Endothelial cell (in vitro differentiated cells): Measurements from ENCODE around the gene PIGU. TPM values are rescaled to one million over a fixed set of nuclear protein-coding genes. Genes with fewer than 3 reads are reported as not detected.
A peak's percentile ranks its signal among the peaks of the same experiment; 100 is the strongest.

ENCODE experiments used
- DNase-seq: peaks from one replicate; pipeline ENCODE4 v3.0.0; 2021; ENCODE audit warnings: low spot score
- H3K27ac Mint-ChIP-seq: one replicate; pipeline ENCODE4 v1.8.0; 2021; ENCODE audit warnings: mixed read lengths, inconsistent platforms; ENCODE audit not compliant: unreplicated experiment
- H3K27me3 Mint-ChIP-seq: one replicate; pipeline ENCODE4 v1.8.0; 2021; ENCODE audit warnings: mild to moderate bottlenecking, moderate library complexity, mixed read lengths, inconsistent platforms; ENCODE audit not compliant: unreplicated experiment
- H3K36me3 Mint-ChIP-seq: one replicate; pipeline ENCODE4 v1.8.0; 2021; ENCODE audit warnings: mild to moderate bottlenecking, low read depth, mixed read lengths, inconsistent platforms; ENCODE audit not compliant: unreplicated experiment
- H3K4me1 Mint-ChIP-seq: one replicate; pipeline ENCODE4 v1.8.0; 2021; ENCODE audit warnings: mild to moderate bottlenecking, mixed read lengths, inconsistent platforms; ENCODE audit not compliant: unreplicated experiment
- H3K4me3 Mint-ChIP-seq: one replicate; pipeline ENCODE4 v1.8.0; 2021; ENCODE audit warnings: mild to moderate bottlenecking, mixed read lengths, inconsistent platforms; ENCODE audit not compliant: unreplicated experiment
- H3K9me3 Mint-ChIP-seq: one replicate; pipeline ENCODE4 v1.8.0; 2021; ENCODE audit warnings: mixed read lengths, inconsistent platforms; ENCODE audit not compliant: unreplicated experiment
- total RNA-seq: library from RNA; stranded (reverse); fragmentation: NEBNext Ultra II Directional; extraction: Animal tissue kit (Norgen Biotek cat#: 25700); gene quantifications from one replicate; pipeline ENCODE4 v1.2.1, GENCODE V29; 2021; ENCODE audit not compliant: unreplicated experiment
- TF ChIP-seq, protein P1 (sequence below): fragments of 200-600 bp; sonication (generic); IDR thresholded peaks from one replicate; pipeline ENCODE4 v1.5.0; 2021; ENCODE audit warnings: antibody characterized with exemption; ENCODE audit not compliant: unreplicated experiment

Gene PIGU
- total RNA-seq, 1 donor from 2014 or later, result 16.5 TPM

DNA sequence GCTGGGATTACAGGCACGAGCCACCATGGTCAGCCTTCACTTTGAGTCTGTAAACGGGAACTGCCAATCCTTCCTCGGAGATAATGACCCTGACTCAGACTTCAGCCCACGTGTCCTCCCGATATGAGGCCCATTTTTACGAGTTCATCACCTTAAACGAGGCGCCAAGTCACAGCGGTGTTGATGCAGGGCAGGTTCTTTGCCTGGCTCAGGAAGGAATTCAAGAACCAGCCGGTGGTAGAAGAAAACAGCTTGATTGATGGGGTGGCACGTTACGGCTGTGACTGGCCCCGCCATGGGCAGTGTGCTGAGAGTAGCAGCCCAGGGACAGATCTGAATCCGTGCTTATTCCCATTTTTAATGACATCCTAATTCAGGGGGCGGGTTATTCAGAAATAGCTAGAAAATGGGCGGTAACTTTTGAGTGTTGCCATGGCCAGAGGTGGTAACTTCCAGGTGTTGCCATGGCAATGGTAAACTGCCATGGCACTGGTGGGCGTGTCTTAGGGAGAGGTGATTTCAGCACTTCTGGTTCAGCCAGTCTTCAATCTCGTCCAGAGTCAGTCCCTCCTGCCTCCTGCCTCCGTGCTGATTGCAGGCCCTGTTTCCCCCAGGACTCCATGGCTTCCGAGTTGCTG, 127.5 kb downstream of the PIGU start:
- no peaks in the 10 kb centered on the region for H3K36me3 Mint-ChIP-seq
- no peaks in the 10 kb centered on the region for H3K4me1 Mint-ChIP-seq
- peak; percentile 40 for DNase-seq
- H3K27ac Mint-ChIP-seq, result no peak overlapping the region
- TF ChIP-seq, protein P1, sequence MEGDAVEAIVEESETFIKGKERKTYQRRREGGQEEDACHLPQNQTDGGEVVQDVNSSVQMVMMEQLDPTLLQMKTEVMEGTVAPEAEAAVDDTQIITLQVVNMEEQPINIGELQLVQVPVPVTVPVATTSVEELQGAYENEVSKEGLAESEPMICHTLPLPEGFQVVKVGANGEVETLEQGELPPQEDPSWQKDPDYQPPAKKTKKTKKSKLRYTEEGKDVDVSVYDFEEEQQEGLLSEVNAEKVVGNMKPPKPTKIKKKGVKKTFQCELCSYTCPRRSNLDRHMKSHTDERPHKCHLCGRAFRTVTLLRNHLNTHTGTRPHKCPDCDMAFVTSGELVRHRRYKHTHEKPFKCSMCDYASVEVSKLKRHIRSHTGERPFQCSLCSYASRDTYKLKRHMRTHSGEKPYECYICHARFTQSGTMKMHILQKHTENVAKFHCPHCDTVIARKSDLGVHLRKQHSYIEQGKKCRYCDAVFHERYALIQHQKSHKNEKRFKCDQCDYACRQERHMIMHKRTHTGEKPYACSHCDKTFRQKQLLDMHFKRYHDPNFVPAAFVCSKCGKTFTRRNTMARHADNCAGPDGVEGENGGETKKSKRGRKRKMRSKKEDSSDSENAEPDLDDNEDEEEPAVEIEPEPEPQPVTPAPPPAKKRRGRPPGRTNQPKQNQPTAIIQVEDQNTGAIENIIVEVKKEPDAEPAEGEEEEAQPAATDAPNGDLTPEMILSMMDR, result no peak
- H3K4me3 Mint-ChIP-seq, result no peak overlapping the region
- H3K9me3 Mint-ChIP-seq, result no peaks in the 10 kb centered on the region
- H3K27me3 Mint-ChIP-seq, result peaks cover 5% of the 10 kb centered on the region

DNA sequence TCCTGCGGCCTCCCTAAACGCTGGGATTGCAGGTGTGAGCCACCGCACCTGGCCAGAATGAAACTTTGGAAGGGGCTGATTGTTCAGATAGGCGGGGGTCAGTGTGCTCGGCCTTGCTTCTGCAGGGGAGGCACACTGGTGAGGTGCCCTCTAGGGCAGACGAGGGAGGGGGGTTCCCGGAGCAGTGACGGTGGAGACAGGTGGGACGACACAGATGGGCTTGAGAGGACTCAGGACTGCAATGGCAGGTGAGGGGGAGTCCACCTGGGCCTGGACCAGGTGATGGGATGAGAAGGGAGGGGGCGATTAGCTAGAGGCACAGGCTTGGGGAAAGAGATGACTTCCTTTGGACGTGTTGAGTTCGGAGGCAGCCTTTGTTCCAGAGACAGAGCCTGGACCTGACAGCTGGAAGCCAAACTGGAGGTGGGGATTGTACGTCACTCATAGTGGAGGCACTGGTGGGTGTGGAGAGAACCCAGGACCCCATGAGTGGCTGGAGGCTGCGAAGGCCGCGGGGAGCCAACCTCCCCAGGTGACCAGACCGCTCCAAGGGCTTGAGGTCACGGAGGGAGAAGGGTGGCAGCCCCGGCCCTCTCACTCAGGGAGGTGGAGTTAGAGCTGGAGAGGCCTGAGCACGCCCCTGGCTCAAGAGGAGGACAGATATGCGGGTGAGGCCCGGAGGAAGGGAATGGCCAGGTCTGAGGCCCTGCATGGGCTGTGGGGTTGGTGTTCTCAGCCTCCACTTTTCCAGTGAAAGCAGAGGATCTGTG, 128.9 kb downstream of the PIGU start:
- Mint-ChIP-seq H3K9me3 (no peaks in the 10 kb centered on the region), H3K4me1 (peaks cover 2% of the 10 kb centered on the region), H3K36me3 (no peaks in the 10 kb centered on the region), H3K27ac (peak overlapping the region; percentile 36), H3K4me3 (no peak overlapping the region), H3K27me3 (peaks cover 5% of the 10 kb centered on the region)
- DNase-seq, result no peak
- TF ChIP-seq, protein P1, result no peak

DNA sequence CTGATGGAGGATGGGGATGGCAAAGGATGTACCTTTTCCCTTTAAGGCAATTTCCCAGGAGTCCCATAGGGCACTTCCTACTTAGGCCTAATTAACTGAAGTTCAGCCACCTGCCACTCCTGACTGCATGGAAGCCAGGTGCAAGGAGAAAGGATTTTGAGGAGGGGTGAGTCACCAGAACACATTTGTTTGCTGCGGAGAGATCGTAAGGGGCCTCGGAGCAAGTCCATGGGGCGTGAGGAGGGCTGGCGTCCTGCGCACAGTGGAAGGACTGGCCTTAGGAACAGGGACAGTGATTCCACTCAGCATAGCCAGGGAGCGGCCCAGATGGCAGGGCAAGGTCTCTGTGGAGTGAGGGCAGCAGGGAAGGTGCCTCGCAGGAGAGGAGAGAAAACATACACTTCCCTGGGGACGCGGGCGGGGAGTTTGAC, 130.1 kb downstream of the PIGU start:
- H3K27ac Mint-ChIP-seq, result no peak overlapping the region
- no peaks in the 10 kb centered on the region for H3K36me3 Mint-ChIP-seq
- peaks cover 5% of the 10 kb centered on the region for H3K27me3 Mint-ChIP-seq
- no peak overlapping the region for H3K4me3 Mint-ChIP-seq
- DNase-seq, result no peak
- TF ChIP-seq, protein P1, result no peak
- no peaks in the 10 kb centered on the region for H3K9me3 Mint-ChIP-seq
- peaks cover 2% of the 10 kb centered on the region for H3K4me1 Mint-ChIP-seq

DNA sequence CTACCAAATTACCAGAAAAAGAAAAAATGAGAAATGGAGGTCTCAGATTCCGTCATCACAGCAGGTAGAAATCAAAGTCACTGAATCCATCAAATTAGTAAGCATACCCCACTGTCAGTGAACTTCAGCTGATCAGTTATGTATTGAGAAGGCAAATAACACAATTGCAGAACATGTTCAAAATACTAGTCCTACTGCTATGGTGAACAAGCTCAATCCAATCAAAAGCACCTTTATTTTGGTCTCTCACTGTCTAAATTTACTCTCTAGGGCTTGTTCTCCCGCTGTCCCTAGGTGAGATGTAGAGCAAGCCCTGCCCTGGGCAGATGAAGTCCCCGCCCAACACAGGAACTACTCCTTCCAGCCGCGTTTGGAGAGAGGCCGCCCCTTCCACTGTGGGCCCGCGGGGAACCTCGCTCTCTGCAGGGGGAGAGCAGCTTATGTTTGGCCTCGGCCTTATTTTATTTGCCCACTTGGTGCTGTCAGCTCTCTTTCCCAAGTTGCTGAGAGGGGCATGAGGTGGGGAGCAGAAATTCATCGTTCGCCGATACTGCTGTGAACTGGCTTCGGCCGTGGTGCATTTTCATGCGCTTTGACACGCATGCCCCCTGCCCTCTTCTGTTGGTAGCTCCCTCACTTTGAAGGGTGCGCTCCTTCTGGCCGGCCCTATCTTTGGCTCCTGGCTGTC, 132.6 kb downstream of the PIGU start:
- Mint-ChIP-seq H3K4me3 (no peak overlapping the region), H3K9me3 (no peaks in the 10 kb centered on the region), H3K36me3 (peaks cover 14% of the 10 kb centered on the region), H3K27ac (no peak overlapping the region), H3K4me1 (peaks cover 15% of the 10 kb centered on the region), H3K27me3 (peaks cover 5% of the 10 kb centered on the region)
- TF ChIP-seq, protein P1, result no peak
- no peak for DNase-seq
